ENCODE measurements around the gene PRPF8.

PRPF8 gene

GRCh38 chr17:1627982-1628855, 56.4 kb downstream of the PRPF8 start, which contains the start of gene SLC43A2:
Gene SLC43A2 (minus strand): TSS chr17:1628834. CDS start chr17:1627874, 960 bp downstream.
- DNase-seq (ENCODE audit: low read depth in 1 of 2, low spot score in 1 of 2), result peak; percentile 49 to 65

- no peak for DNase-seq (ENCODE audit: low read depth in 1 of 2, low spot score in 1 of 2)
These were observed 57.3 kb downstream of the PRPF8 start for GRCh38 chr17:1627182-1627981.

- DNase-seq (ENCODE audit: low read depth in 1 of 2, low spot score in 1 of 2), result no peak
These were observed 58.3 kb downstream of the PRPF8 start for GRCh38 chr17:1626333-1626732.

GRCh38 chr17:1625581-1625980, 59.1 kb downstream of the PRPF8 start:
- DNase-seq (ENCODE audit: low read depth in 1 of 2, low spot score in 1 of 2), result no peak

- no peak for DNase-seq (ENCODE audit: low read depth in 1 of 2, low spot score in 1 of 2)
These were observed 59.6 kb downstream of the PRPF8 start for GRCh38 chr17:1625053-1625452.

GRCh38 chr17:1624650-1625049, 60.0 kb downstream of the PRPF8 start:
- no peak for DNase-seq (ENCODE audit: low read depth in 1 of 2, low spot score in 1 of 2)

- no peak for DNase-seq (ENCODE audit: low read depth in 1 of 2, low spot score in 1 of 2)
These were observed 61.5 kb downstream of the PRPF8 start for GRCh38 chr17:1623057-1623630.

GRCh38 chr17:1621273-1621954, 63.3 kb downstream of the PRPF8 start:
- no peak for DNase-seq (ENCODE audit: low read depth in 1 of 2, low spot score in 1 of 2)

- no peak for DNase-seq (ENCODE audit: low read depth in 1 of 2, low spot score in 1 of 2)
These were observed 64.2 kb downstream of the PRPF8 start for GRCh38 chr17:1620486-1620885.

- DNase-seq (ENCODE audit: low read depth in 1 of 2, low spot score in 1 of 2), result no peak
These were observed 67.0 kb downstream of the PRPF8 start for GRCh38 chr17:1617620-1618174.

- no peak for DNase-seq (ENCODE audit: low read depth in 1 of 2, low spot score in 1 of 2)
These were observed 68.6 kb downstream of the PRPF8 start for GRCh38 chr17:1616101-1616500.

- no peak for DNase-seq (ENCODE audit: low read depth in 1 of 2, low spot score in 1 of 2)
These were observed 72.3 kb downstream of the PRPF8 start for GRCh38 chr17:1612400-1612799.

GRCh38 chr17:1611715-1612114, 73.0 kb downstream of the PRPF8 start:
- DNase-seq (ENCODE audit: low read depth in 1 of 2, low spot score in 1 of 2), result no peak

GRCh38 chr17:1608676-1609075, 76.0 kb downstream of the PRPF8 start:
- DNase-seq (ENCODE audit: low read depth in 1 of 2, low spot score in 1 of 2), result no peak

- no peak for DNase-seq (ENCODE audit: low read depth in 1 of 2, low spot score in 1 of 2)
These were observed 76.7 kb downstream of the PRPF8 start for GRCh38 chr17:1607971-1608320.

GRCh38 chr17:1606352-1606985, 78.2 kb downstream of the PRPF8 start:
- no peak for DNase-seq (ENCODE audit: low read depth in 1 of 2, low spot score in 1 of 2)

- no peak for DNase-seq (ENCODE audit: low read depth in 1 of 2, low spot score in 1 of 2)
These were observed 78.9 kb downstream of the PRPF8 start for GRCh38 chr17:1605681-1606351.

- no peak for DNase-seq (ENCODE audit: low read depth in 1 of 2, low spot score in 1 of 2)
These were observed 79.7 kb downstream of the PRPF8 start for GRCh38 chr17:1604831-1605528.

- DNase-seq (ENCODE audit: low read depth in 1 of 2, low spot score in 1 of 2), result no peak
These were observed 83.1 kb downstream of the PRPF8 start for GRCh38 chr17:1601571-1601970.

Data from activated T-helper 1 cell treated with anti-CD3 and anti-CD28 coated beads, Interleukin-2, amount 50 U/mL, for 16 hours (primary cell).